Astrocyte of the spinal cord (primary cell): ENCODE results near the gene AMD1.

Experiments
- DNase-seq: peaks from one replicate; pipeline ENCODE4 v3.0.0; 2011; ENCODE audit warnings: low read depth, low spot score
- H3K4me3 ChIP-seq: 2 replicates; pipeline ENCODE4 v1.5.1; 2011; ENCODE audit warnings: low read depth, mild to moderate bottlenecking, low read length, moderate library complexity
- CTCF ChIP-seq: IDR thresholded peaks from 2 replicates; pipeline ENCODE4 v1.5.1; 2012; ENCODE audit warnings: low read depth, mild to moderate bottlenecking, low read length, inconsistent platforms
- in situ Hi-C: cut with HindIII; loops from 2 replicates; pipeline ENCODE4 v1.10.0; 2017; ENCODE audit warnings: low sequenced_read_pairs

The AMD1 gene

DNA sequence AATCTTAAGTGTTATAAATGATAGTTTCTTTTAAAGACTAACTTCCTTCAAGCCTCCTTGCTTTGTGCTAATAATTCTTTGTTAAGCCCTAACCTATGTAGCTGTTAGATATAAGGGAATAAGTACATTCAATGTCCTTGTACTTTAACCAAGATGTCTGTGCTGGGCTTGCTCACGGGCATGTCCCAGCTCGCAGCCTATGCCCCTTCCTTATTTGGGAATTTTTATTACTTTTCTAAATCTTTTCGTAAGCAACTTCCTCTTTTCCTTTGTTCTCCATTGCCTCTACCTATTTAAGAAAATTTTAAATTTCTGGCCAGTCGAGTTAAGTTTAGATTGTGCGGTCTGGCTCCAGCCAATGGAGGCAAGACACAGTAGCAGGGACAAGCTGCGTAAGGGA, 33.3 kb upstream of the AMD1 start:
- H3K4me3 ChIP-seq = no peak overlapping the region
- no peak for TF ChIP-seq CTCF
- no peak for DNase-seq
- in situ Hi-C loops = no loop called here

DNA sequence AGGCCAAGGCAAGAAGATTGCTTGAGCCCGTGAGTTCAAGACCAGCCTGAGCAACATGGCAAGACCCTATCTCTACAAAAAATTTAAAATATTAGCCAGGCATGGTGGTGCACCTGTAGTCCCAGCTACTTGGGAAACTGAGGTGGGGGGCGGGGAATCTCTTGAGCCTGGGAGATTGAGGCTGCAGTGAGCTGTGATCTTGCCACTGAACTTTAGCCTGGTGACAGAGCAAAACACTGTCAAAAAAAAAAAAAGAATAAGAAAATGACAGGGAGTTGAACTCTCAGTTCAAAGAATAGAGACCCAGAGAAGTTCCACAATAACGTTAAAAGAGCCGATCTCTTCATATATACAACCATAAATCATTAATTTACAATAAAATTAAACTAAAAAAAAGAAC, 24.8 kb upstream of the AMD1 start:
- TF ChIP-seq CTCF = no peak

DNA sequence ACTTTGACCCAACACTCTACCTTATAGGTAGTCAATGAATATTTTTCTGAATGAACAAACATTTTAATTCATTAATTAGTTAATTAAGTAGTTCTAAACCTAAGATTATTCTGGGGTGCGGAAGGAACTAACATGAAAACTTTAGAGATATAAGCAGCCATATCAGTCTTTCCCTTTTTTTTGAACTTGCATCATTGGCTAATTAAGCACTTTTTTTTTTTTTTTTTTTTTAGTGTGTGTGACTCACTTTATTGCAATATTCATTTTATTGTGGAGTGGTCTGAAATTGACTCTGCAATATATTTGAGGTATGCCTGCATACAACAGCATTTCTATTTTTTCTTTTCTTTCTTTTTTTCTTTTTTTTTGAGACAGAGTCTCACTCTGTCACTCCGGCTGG, 21.8 kb upstream of the AMD1 start:
- H3K4me3 ChIP-seq = no peak overlapping the region
- in situ Hi-C loops = no loop called here
- TF ChIP-seq CTCF = no peak
- no peak for DNase-seq

More for the DNA sequence above, 24.8 kb upstream of the AMD1 start:
- DNase-seq = no peak
- in situ Hi-C loops = no loop called here
- no peak overlapping the region for H3K4me3 ChIP-seq

DNA sequence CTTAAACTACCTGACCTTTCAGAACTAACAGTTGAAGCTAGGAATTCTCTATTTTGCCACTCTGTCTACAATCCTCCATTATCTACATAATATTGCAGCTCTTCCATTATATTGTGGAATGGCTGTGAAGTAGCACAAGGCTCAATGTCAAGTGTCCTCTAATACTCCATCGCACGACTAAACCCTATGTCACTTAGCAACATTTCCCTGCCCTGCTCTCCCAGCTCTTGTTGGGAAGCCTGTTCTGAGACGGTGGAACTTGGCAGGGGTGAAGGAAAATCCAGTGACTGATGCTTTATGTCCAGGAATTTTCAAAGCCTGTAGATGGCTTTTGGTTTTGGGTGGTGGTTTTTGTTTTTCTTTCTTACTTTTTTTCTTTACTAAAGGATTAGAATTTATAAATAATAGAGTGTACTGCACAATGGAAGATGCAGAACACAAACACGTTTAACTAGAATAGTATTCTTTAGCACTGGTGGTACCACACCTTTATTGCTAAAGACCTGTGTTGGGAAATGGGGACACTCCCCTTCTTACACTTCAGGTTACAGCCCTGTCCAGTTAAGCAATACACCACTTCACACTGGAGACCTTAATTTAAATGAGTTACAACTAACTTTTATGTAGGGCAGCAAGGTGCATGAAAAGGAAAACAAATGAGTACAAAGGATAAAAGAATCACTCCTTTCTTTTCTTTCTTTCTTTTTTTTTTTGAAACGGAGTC, 20.7 kb upstream of the AMD1 start:
- in situ Hi-C loops = no loop called here
- no peak overlapping the region for H3K4me3 ChIP-seq

DNA sequence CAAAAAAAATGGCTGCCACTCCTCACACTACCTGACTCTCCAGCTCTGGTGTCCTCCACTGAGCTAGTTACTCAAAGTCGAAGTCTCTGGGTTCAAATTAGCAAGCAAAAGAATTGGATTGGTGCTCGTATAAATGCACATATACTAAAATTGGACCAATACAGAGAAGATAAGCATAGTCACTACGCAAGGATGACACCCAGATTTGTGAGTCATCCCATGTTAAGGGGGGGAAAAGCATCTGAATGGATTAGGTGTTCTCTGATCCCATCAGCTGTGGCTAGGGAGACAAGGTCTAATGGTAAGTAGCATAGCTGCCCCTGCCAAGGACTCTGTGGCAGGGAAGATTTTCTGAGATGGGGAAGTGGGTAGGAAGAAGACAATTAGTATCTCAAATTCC, 18.3 kb upstream of the AMD1 start:
- H3K4me3 ChIP-seq = no peak overlapping the region
- no peak for DNase-seq
- no peak for TF ChIP-seq CTCF
- in situ Hi-C loops = no loop called here

More for the DNA sequence above, 20.7 kb upstream of the AMD1 start:
- DNase-seq = no peak
- TF ChIP-seq CTCF = no peak

GRCh38 chr6:110858016-110858415, 16.6 kb upstream of the AMD1 start:
- H3K4me3 ChIP-seq = no peak overlapping the region
- no peak for DNase-seq
- TF ChIP-seq CTCF = no peak
- in situ Hi-C loops = no loop called here
